ENCODE results near the gene KCNK15.

The KCNK15 gene

GRCh38 chr20:44765091-44765490, 19.4 kb downstream of the KCNK15 start:
- H3K27ac ChIP-seq (ENCODE audit: low read depth, low read length): no peak overlapping the region
- no peak overlapping the region for H3K9ac ChIP-seq (ENCODE audit: low read depth, low read length)
- no peaks in the 10 kb centered on the region for H3K27me3 ChIP-seq (ENCODE audit: control insufficient read depth, insufficient read depth, low read length)
- H3K4me3 ChIP-seq (ENCODE audit: low read depth, low read length): no peak overlapping the region
- H3K9me3 ChIP-seq (ENCODE audit: control insufficient read depth, insufficient read depth, low read length): no peaks in the 10 kb centered on the region
- no peaks in the 10 kb centered on the region; the same call in 1 of the 2 replicates for H3K4me1 ChIP-seq (ENCODE audit: control insufficient read depth, insufficient read depth, low read length)
- no peaks in the 10 kb centered on the region for H3K36me3 ChIP-seq (ENCODE audit: control insufficient read depth, insufficient read depth, low read length)

DNA sequence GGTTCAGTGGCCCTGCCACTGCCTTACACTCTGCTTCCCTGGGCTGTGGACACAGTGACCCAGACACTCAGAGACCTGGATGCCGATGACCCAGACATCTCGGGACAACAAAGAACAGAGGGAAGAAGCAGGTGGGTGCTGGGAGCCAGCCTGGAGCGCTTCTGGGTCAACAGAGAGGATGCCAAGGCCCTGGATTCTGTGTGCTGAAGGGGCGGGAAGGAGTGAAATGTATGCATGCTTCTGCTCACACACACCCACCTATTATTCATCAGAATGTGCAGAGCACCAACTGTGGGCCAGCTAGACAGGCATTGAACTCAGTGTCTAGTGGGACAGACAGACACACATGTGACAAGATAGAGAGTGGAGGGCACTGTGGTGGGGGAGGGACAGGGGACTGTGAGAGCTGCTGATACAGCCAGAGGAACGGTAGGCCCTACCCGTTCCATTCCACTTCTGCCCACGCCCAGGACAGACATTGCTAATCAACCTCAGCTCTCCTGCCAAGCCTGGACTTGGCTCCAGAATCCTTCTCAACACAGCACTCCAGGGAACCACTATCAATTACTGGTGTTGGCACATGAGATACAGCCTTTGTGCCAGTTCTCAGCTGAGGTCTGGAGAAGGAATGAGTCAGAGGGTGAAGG, 20.2 kb downstream of the KCNK15 start:
- Histone ChIP-seq H3K27me3 (ENCODE audit: control insufficient read depth, insufficient read depth, low read length) (no peaks in the 10 kb centered on the region), H3K36me3 (ENCODE audit: control insufficient read depth, insufficient read depth, low read length) (no peaks in the 10 kb centered on the region), H3K9me3 (ENCODE audit: control insufficient read depth, insufficient read depth, low read length) (no peaks in the 10 kb centered on the region), H3K27ac (ENCODE audit: low read depth, low read length) (no peak overlapping the region), H3K9ac (ENCODE audit: low read depth, low read length) (no peak overlapping the region), H3K4me3 (ENCODE audit: low read depth, low read length) (no peak overlapping the region), H3K4me1 (ENCODE audit: control insufficient read depth, insufficient read depth, low read length) (no peaks in the 10 kb centered on the region; the same call in 1 of the 2 replicates)

DNA sequence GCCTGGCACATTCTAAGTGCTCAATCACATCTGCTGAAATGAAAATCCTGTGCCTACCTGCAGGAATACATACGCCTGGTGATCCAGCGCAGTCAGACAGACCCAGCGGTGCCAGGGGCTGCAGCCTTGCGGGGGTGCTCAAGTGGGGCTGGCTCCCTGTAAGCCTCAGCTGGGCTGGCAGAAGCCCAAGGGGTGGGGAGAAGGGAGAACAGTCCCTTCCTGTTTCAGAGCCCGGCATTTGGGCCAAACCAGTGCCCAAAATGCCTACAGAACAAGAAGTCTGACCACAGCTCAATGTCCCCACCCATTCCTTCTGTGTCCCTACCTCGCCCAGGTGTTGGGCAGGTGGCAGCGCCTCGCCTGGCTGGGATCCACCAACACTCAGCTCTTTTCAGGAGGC, 22.6 kb downstream of the KCNK15 start:
- Histone ChIP-seq H3K27ac (ENCODE audit: low read depth, low read length) (no peak overlapping the region), H3K4me1 (ENCODE audit: control insufficient read depth, insufficient read depth, low read length) (no peaks in the 10 kb centered on the region; the same call in 1 of the 2 replicates), H3K9ac (ENCODE audit: low read depth, low read length) (no peak overlapping the region), H3K27me3 (ENCODE audit: control insufficient read depth, insufficient read depth, low read length) (no peaks in the 10 kb centered on the region), H3K9me3 (ENCODE audit: control insufficient read depth, insufficient read depth, low read length) (no peaks in the 10 kb centered on the region), H3K36me3 (ENCODE audit: control insufficient read depth, insufficient read depth, low read length) (no peaks in the 10 kb centered on the region), H3K4me3 (ENCODE audit: low read depth, low read length) (no peak overlapping the region)

- Histone ChIP-seq H3K27ac (ENCODE audit: low read depth, low read length) (no peak overlapping the region), H3K9ac (ENCODE audit: low read depth, low read length) (no peak overlapping the region), H3K9me3 (ENCODE audit: control insufficient read depth, insufficient read depth, low read length) (no peaks in the 10 kb centered on the region), H3K4me3 (ENCODE audit: low read depth, low read length) (no peak overlapping the region), H3K36me3 (ENCODE audit: control insufficient read depth, insufficient read depth, low read length) (no peaks in the 10 kb centered on the region), H3K4me1 (ENCODE audit: control insufficient read depth, insufficient read depth, low read length) (no peaks in the 10 kb centered on the region; the same call in 1 of the 2 replicates), H3K27me3 (ENCODE audit: control insufficient read depth, insufficient read depth, low read length) (no peaks in the 10 kb centered on the region)
Measured at GRCh38 chr20:44768854-44769480, 23.3 kb downstream of the KCNK15 start.

DNA sequence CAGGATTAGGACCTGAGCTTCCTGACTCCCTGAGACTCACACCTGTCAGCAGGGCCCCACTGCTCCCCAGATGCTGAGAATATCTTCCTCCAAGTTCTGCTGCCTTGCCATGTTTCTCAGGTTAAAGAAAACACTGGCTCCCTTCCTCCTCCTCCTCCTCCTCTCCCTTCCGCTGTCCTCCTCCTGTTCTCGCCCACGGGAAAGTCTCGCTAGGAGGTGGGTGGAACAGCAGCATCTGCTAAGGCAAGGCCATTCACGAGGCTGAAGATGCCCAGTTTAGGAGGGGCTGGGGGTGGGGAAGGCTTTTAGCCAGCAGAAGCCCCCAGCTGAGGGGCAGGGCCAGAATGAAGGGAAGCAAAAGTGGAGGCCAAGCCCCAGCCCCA, 23.8 kb downstream of the KCNK15 start:
- no peak overlapping the region for H3K9ac ChIP-seq (ENCODE audit: low read depth, low read length)
- no peaks in the 10 kb centered on the region; the same call in 1 of the 2 replicates for H3K4me1 ChIP-seq (ENCODE audit: control insufficient read depth, insufficient read depth, low read length)
- H3K27ac ChIP-seq (ENCODE audit: low read depth, low read length): no peak overlapping the region
- H3K36me3 ChIP-seq (ENCODE audit: control insufficient read depth, insufficient read depth, low read length): no peaks in the 10 kb centered on the region
- no peaks in the 10 kb centered on the region for H3K27me3 ChIP-seq (ENCODE audit: control insufficient read depth, insufficient read depth, low read length)
- no peak overlapping the region for H3K4me3 ChIP-seq (ENCODE audit: low read depth, low read length)
- H3K9me3 ChIP-seq (ENCODE audit: control insufficient read depth, insufficient read depth, low read length): no peaks in the 10 kb centered on the region

DNA sequence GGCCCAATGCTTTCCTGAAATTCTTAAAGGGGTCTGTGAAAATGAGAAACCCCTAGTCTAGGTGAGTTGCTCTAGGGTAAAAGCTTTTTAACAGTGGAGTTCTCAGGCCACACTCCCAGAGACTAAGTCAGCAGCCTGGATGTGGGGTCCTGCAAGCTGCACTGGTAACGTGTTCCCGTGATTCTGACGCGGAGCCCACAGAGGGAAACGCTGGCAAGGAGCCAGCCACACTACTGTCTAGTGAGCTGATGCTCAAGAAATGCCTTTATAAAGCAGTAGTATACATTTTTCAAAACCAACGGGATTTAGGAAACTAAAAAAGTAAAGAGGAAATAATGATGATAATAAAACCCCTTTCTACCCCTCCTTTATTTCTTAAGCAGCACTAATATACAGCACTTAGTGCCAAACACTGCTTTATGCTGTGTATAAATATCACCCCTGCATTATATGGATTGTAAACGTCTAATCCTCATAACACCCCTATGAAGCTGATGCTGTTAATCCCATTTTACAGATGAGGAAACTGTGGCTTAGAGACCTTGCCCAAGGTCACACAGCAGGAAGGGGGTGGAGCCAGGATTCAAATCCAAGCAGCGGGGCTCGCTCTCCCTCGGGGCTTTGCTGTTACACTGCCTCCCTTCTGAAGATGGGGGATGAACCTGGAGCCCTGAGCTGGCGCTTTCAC, 25.0 kb downstream of the KCNK15 start:
- Histone ChIP-seq H3K4me3 (ENCODE audit: low read depth, low read length) (no peak overlapping the region), H3K9me3 (ENCODE audit: control insufficient read depth, insufficient read depth, low read length) (no peaks in the 10 kb centered on the region), H3K36me3 (ENCODE audit: control insufficient read depth, insufficient read depth, low read length) (no peaks in the 10 kb centered on the region), H3K27ac (ENCODE audit: low read depth, low read length) (no peak overlapping the region), H3K9ac (ENCODE audit: low read depth, low read length) (no peak overlapping the region), H3K27me3 (ENCODE audit: control insufficient read depth, insufficient read depth, low read length) (no peaks in the 10 kb centered on the region), H3K4me1 (ENCODE audit: control insufficient read depth, insufficient read depth, low read length) (no peaks in the 10 kb centered on the region)

- Histone ChIP-seq H3K9me3 (ENCODE audit: control insufficient read depth, insufficient read depth, low read length) (no peaks in the 10 kb centered on the region), H3K27ac (ENCODE audit: low read depth, low read length) (no peak overlapping the region), H3K4me3 (ENCODE audit: low read depth, low read length) (no peak overlapping the region), H3K9ac (ENCODE audit: low read depth, low read length) (no peak overlapping the region), H3K27me3 (ENCODE audit: control insufficient read depth, insufficient read depth, low read length) (no peaks in the 10 kb centered on the region), H3K36me3 (ENCODE audit: control insufficient read depth, insufficient read depth, low read length) (no peaks in the 10 kb centered on the region), H3K4me1 (ENCODE audit: control insufficient read depth, insufficient read depth, low read length) (no peaks in the 10 kb centered on the region)
Measured at GRCh38 chr20:44771172-44771535, 25.5 kb downstream of the KCNK15 start.

GRCh38 chr20:44772636-44773035, 27.0 kb downstream of the KCNK15 start:
- Histone ChIP-seq H3K36me3 (ENCODE audit: control insufficient read depth, insufficient read depth, low read length) (no peaks in the 10 kb centered on the region), H3K4me3 (ENCODE audit: low read depth, low read length) (no peak overlapping the region), H3K27ac (ENCODE audit: low read depth, low read length) (no peak overlapping the region), H3K9ac (ENCODE audit: low read depth, low read length) (no peak overlapping the region), H3K4me1 (ENCODE audit: control insufficient read depth, insufficient read depth, low read length) (no peaks in the 10 kb centered on the region), H3K27me3 (ENCODE audit: control insufficient read depth, insufficient read depth, low read length) (no peaks in the 10 kb centered on the region), H3K9me3 (ENCODE audit: control insufficient read depth, insufficient read depth, low read length) (no peaks in the 10 kb centered on the region)

DNA sequence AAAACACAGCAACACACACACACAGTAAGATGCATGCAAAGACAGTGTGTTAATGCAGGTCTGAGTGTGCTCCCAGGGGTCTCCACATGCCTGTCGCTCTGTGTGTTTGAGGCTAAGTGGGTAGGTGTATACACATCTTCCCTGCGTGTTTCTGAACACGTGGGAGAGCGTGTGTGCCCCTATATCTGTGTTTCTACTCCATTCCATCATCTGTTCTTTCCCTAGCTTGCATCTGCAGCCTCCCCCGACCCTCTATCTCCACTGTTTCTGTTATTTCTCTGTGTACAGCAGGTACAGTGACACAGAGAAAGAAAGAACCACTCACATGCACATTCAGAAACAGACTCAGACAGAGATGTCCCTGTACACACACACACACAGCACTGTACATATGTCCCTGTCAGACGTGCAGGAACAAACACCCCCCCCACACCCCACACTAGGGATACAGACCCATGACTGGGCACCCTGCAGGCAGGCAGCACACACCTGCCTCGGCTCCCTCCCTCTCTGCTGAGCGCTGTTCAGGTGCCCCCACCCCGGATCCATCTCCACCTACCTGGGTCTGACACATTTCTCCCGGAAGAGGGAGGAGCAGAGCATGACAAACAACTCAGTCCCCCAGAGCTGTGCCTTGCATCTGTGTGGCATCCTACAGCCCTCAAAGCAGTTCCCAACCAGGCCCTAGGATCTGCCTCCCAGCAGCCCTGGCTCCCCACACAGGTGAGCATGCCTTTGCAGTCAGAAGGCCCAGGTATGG, 27.6 kb downstream of the KCNK15 start:
- Histone ChIP-seq H3K36me3 (ENCODE audit: control insufficient read depth, insufficient read depth, low read length) (no peaks in the 10 kb centered on the region), H3K27me3 (ENCODE audit: control insufficient read depth, insufficient read depth, low read length) (no peaks in the 10 kb centered on the region), H3K9me3 (ENCODE audit: control insufficient read depth, insufficient read depth, low read length) (no peaks in the 10 kb centered on the region), H3K4me1 (ENCODE audit: control insufficient read depth, insufficient read depth, low read length) (no peaks in the 10 kb centered on the region), H3K27ac (ENCODE audit: low read depth, low read length) (no peak overlapping the region), H3K9ac (ENCODE audit: low read depth, low read length) (no peak overlapping the region), H3K4me3 (ENCODE audit: low read depth, low read length) (no peak overlapping the region)

- Histone ChIP-seq H3K27me3 (ENCODE audit: control insufficient read depth, insufficient read depth, low read length) (no peaks in the 10 kb centered on the region), H3K9ac (ENCODE audit: low read depth, low read length) (no peak overlapping the region), H3K4me3 (ENCODE audit: low read depth, low read length) (no peak overlapping the region), H3K27ac (ENCODE audit: low read depth, low read length) (no peak overlapping the region), H3K9me3 (ENCODE audit: control insufficient read depth, insufficient read depth, low read length) (no peaks in the 10 kb centered on the region), H3K36me3 (ENCODE audit: control insufficient read depth, insufficient read depth, low read length) (no peaks in the 10 kb centered on the region), H3K4me1 (ENCODE audit: control insufficient read depth, insufficient read depth, low read length) (no peaks in the 10 kb centered on the region)
Measured at GRCh38 chr20:44776980-44777379, 31.3 kb downstream of the KCNK15 start.

- Histone ChIP-seq H3K4me1 (ENCODE audit: control insufficient read depth, insufficient read depth, low read length) (peaks cover 13% of the 10 kb centered on the region), H3K27me3 (ENCODE audit: control insufficient read depth, insufficient read depth, low read length) (no peaks in the 10 kb centered on the region), H3K4me3 (ENCODE audit: low read depth, low read length) (no peak overlapping the region)
Measured at GRCh38 chr20:44780226-44780625, 34.6 kb downstream of the KCNK15 start.

More at GRCh38 chr20:44780226-44780625, 34.6 kb downstream of the KCNK15 start:
- no peaks in the 10 kb centered on the region for H3K9me3 ChIP-seq (ENCODE audit: control insufficient read depth, insufficient read depth, low read length)
- no peak overlapping the region for H3K27ac ChIP-seq (ENCODE audit: low read depth, low read length)
- H3K9ac ChIP-seq (ENCODE audit: low read depth, low read length): no peak overlapping the region
- H3K36me3 ChIP-seq (ENCODE audit: control insufficient read depth, insufficient read depth, low read length): no peaks in the 10 kb centered on the region
